SKM-1 treated with dmso at 0.1 percent for 144 hours (cell line): ENCODE data around the gene LIN28B.
"Not testable (repeated sequence)": the region's sequence is repeated elsewhere in the genome, so short reads cannot be mapped to it uniquely, and the experiment has no call there.

Source experiments
- DNase-seq: peaks from one replicate; lab custom pipeline; 2025; ENCODE audit not compliant: unreplicated experiment; lab: John Stamatoyannopoulos, UW

LIN28B gene

GRCh38 chr6:105005451-105005850 lies 48.5 kb downstream of the LIN28B start:
- peak; percentile 46 for DNase-seq

GRCh38 chr6:105013459-105013858 lies 56.6 kb downstream of the LIN28B start:
- DNase-seq, result not testable (repeated sequence)

GRCh38 chr6:105014448-105014847 lies 57.5 kb downstream of the LIN28B start:
- no peak for DNase-seq

- DNase-seq, result no peak
These were observed 58.0 kb downstream of the LIN28B start for GRCh38 chr6:105014954-105015353.

GRCh38 chr6:105015482-105015881 lies 58.6 kb downstream of the LIN28B start:
- DNase-seq, result no peak

- DNase-seq, result no peak
These were observed 62.4 kb downstream of the LIN28B start for GRCh38 chr6:105019285-105019684.

- DNase-seq, result no peak
These were observed 64.5 kb downstream of the LIN28B start for GRCh38 chr6:105021399-105021798.

- DNase-seq, result no peak
These were observed 65.5 kb downstream of the LIN28B start for GRCh38 chr6:105022416-105022815.

- DNase-seq, result no peak
These were observed 67.9 kb downstream of the LIN28B start for GRCh38 chr6:105024803-105025202.

- no peak for DNase-seq
These were observed 72.0 kb downstream of the LIN28B start for GRCh38 chr6:105028898-105029297.

- no peak for DNase-seq
These were observed 72.7 kb downstream of the LIN28B start for GRCh38 chr6:105029581-105029980.

GRCh38 chr6:105034470-105034869 lies 77.6 kb downstream of the LIN28B start:
- DNase-seq, result no peak

- no peak for DNase-seq
These were observed 78.4 kb downstream of the LIN28B start for GRCh38 chr6:105035299-105035698.

- no peak for DNase-seq
These were observed 79.4 kb downstream of the LIN28B start for GRCh38 chr6:105036351-105036750.

- no peak for DNase-seq
These were observed 81.4 kb downstream of the LIN28B start for GRCh38 chr6:105038259-105038658.

GRCh38 chr6:105041880-105042279 lies 85.0 kb downstream of the LIN28B start:
- no peak for DNase-seq

GRCh38 chr6:105042648-105043047 lies 85.7 kb downstream of the LIN28B start:
- DNase-seq, result no peak

- no peak for DNase-seq
These were observed 87.1 kb downstream of the LIN28B start for GRCh38 chr6:105043979-105044378.

GRCh38 chr6:105045526-105045925 lies 88.6 kb downstream of the LIN28B start:
- no peak for DNase-seq

GRCh38 chr6:105051941-105052471 lies 95.1 kb downstream of the LIN28B start:
- DNase-seq, result no peak

- DNase-seq, result no peak
These were observed 99.7 kb downstream of the LIN28B start for GRCh38 chr6:105056646-105057045.

GRCh38 chr6:105057160-105057559 lies 100.3 kb downstream of the LIN28B start:
- no peak for DNase-seq

GRCh38 chr6:105058316-105058715 lies 101.4 kb downstream of the LIN28B start:
- no peak for DNase-seq

GRCh38 chr6:105058846-105059245 lies 101.9 kb downstream of the LIN28B start:
- DNase-seq, result peak; percentile 11
